GM21528 (cell line): ENCODE data around the gene CATSPER3.

Experiments
- ATAC-seq: cut with Tn5 transposase; IDR thresholded peaks from one replicate; pipeline ENCODE4 v1.9.1; 2021; ENCODE audit warnings: mild to moderate bottlenecking, moderate library complexity; ENCODE audit not compliant: unreplicated experiment, low FRiP score

The CATSPER3 gene

GRCh38 chr5:135027697-135028615, 60.2 kb downstream of the CATSPER3 start:
- no peak for ATAC-seq

- no peak for ATAC-seq
Observed at GRCh38 chr5:135028791-135029476, 61.2 kb downstream of the CATSPER3 start.

- no peak for ATAC-seq
Observed at GRCh38 chr5:135029477-135030122, 61.9 kb downstream of the CATSPER3 start.

- ATAC-seq = no peak
Observed at GRCh38 chr5:135030123-135030955, 62.6 kb downstream of the CATSPER3 start.

GRCh38 chr5:135030956-135031812, 63.5 kb downstream of the CATSPER3 start:
- ATAC-seq = no peak

GRCh38 chr5:135031813-135032694, 64.3 kb downstream of the CATSPER3 start:
- no peak for ATAC-seq

GRCh38 chr5:135032695-135032998, 64.9 kb downstream of the CATSPER3 start:
- no peak for ATAC-seq

GRCh38 chr5:135032999-135033861, 65.5 kb downstream of the CATSPER3 start:
- ATAC-seq = no peak

GRCh38 chr5:135033901-135034235, 66.2 kb downstream of the CATSPER3 start, which contains the start of gene PITX1:
Gene PITX1 (minus strand): TSS chr5:135034228. CDS start chr5:135033881, 347 bp downstream.
- no peak for ATAC-seq

GRCh38 chr5:135034236-135034962, 66.7 kb downstream of the CATSPER3 start:
- no peak for ATAC-seq

- no peak for ATAC-seq
Observed at GRCh38 chr5:135034963-135035677, 67.4 kb downstream of the CATSPER3 start.

GRCh38 chr5:135035678-135036030, 67.9 kb downstream of the CATSPER3 start:
- ATAC-seq = no peak

GRCh38 chr5:135036405-135036804, 68.7 kb downstream of the CATSPER3 start:
- no peak for ATAC-seq

GRCh38 chr5:135037519-135038204, 70.0 kb downstream of the CATSPER3 start:
- no peak for ATAC-seq

- ATAC-seq = no peak
Observed at GRCh38 chr5:135038205-135038812, 70.6 kb downstream of the CATSPER3 start.
